HG03280 (cell line): ENCODE measurements around the gene MARCHF7.
"Not testable (repeated sequence)": the region's sequence is repeated elsewhere in the genome, so short reads cannot be mapped to it uniquely, and the experiment has no call there.

Experiments used
- ATAC-seq: cut with Tn5 transposase; IDR thresholded peaks from one replicate; pipeline ENCODE4 v1.9.1; 2021; ENCODE audit warnings: mild to moderate bottlenecking, moderate library complexity; ENCODE audit not compliant: unreplicated experiment

MARCHF7 gene

DNA sequence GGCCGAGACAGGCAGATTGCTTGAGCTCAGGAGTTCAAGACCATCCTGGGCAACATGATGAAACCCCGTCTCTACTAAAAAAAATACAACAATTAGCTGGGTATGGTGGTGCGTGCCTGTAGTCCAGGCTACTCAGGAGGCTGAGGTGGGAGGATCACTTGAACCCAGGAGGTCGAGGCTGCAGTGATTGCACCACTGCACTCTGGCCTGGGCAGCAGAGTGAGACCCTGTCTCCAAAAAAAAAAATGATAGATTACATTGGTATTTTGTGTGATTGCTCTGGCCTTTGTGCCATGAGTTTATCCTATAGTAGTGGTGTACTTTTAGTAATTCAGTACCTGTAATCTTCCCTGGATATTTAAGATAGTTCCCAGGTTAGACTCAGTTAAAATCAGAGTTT is 4.1 kb downstream of the MARCHF7 start:
- ATAC-seq: not testable (repeated sequence)

- no peak for ATAC-seq
These were observed 4.6 kb downstream of the MARCHF7 start for GRCh38 chr2:159716857-159717256.

DNA sequence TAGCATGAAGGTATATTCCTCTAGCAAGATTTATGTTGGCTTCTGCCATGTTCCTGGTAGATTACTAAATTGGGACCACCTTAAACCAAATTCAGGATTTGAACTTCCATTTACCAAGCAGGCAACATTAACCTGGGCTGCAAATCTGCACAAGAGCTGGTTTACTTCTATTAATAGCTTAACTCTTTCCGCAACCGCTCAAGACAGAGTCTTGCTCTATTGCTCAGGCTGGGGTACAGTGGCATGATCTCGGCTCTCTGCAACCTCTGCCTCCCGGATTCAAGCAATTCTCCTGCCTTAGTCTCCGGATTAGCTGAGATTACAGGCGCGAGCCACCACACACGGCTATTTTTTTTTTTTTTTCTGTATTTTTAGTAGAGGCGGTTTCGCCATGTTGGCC is 8.4 kb downstream of the MARCHF7 start:
- ATAC-seq: no peak

DNA sequence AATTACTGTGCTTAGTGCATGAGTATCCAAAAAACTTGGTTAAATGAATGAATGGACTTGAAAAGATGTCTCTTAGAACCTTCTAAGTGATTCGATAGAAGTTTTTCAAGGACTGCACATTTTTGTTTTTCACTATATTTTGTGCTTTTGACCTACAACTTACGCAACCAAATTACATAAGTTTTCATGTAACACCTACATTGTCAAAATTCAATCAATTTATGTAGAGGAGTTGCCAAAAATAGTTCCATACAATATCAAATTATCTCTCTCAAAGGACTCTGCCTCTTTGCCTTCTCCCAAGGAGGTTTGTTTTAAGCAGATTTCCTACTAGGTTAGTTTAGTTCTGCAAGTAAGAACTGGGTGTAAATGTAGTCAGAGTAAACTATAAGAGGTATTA is 10.3 kb downstream of the MARCHF7 start:
- no peak for ATAC-seq

DNA sequence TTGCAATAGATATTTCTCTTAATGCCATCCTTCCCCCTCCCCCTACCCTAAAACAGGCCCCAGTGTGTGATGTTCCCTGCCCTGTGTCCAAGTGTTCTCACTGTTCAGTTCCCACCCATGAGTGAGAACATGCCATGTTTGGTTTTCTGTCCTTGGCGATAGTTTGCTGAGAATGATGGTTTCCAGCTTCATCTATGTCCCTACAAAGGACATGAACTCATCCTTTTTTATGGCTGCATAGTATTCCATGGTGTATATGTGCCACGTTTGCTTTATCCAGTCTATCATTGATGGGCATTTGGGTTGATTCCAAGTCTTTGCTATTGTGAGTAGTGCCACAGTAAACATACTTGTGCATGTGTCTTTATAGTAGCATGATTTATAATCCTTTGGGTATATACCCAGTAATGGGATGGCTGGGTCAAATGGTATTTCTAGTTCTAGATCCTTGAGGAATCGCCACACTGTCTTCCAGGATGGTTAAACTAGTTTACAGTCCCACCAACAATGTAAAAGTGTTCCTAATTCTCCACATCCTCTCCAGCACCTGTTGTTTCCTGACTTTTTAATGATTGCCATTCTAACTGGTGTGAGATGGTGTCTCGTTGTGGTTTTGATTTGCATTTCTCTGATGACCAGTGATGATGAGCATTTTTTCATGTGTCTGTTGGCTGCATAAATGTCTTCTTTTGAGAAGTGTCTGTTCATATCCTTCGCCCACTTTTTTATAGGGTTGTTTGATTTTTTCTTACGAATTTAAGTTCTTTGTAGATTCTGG is 12.7 kb downstream of the MARCHF7 start:
- not testable (repeated sequence) for ATAC-seq

DNA sequence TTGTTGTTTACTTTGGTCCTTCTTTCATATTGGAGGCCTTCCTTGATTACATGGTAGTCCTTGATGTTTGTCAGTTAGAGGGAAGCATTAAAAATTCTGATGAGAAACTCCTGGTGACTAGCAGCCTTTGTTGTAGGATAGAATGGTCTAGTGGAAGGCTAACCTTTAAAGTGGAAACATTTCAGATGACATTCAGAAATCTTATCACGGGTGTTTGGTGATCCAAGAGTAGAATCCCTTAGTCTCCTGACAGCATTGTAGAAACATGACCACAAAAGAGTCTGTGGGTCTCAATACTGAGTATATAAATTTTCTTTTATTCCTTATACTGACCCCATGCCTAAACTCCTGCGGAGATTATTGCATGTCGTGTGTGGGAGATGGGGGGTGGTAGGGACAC is 13.4 kb downstream of the MARCHF7 start:
- ATAC-seq: no peak

GRCh38 chr2:159728629-159729028 is 16.3 kb downstream of the MARCHF7 start:
- no peak for ATAC-seq

GRCh38 chr2:159735648-159736047 is 23.3 kb downstream of the MARCHF7 start:
- ATAC-seq: no peak

- no peak for ATAC-seq
These were observed 23.7 kb downstream of the MARCHF7 start for GRCh38 chr2:159736048-159736447.

DNA sequence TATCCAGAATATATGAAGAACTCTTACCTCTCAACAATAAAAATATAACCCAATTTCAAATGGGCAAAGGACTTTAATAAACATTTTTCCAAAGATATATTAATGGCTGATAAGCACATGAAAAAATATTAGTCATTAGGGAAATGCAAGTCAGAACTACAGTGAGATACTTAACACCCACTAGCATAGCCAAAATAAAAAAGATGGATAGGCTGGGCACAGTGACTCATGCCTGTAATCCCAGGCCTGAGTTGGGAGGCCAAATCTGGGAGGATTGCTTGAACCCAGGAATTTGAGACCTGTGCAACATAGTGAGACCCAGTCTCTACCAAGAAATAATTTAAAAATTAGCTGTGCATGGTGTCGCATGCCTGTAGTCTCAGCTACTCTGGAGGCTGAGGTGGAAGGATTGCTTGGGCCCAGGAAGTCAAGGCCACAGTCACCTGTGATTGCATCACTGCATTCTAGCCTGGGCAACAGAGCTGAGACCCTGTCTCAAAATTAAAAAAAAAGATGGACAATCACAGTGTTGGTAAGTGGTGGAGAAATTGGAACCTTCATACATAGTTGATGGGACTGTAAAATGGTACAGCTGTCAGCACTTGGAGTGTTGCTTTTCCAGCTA is 25.1 kb downstream of the MARCHF7 start:
- ATAC-seq: no peak

DNA sequence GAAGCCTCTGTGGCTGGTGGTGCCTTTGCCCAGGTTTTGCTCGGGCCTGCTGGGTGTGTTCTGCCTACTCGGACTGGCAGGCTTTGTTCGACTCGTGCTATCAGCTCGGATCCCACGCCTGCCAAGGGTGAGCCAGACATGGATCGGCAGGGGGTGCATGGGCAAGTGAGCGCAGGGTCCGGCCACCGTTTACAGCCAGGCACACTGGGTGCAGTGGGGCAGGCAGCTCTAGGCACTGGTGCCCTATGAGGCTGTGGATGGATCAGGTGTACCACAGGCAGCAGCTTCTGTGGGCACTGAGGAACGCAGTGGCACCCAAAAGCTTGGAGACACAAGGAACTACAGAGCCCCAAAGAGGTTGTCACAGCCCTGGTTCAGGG is 25.6 kb downstream of the MARCHF7 start:
- ATAC-seq: no peak

DNA sequence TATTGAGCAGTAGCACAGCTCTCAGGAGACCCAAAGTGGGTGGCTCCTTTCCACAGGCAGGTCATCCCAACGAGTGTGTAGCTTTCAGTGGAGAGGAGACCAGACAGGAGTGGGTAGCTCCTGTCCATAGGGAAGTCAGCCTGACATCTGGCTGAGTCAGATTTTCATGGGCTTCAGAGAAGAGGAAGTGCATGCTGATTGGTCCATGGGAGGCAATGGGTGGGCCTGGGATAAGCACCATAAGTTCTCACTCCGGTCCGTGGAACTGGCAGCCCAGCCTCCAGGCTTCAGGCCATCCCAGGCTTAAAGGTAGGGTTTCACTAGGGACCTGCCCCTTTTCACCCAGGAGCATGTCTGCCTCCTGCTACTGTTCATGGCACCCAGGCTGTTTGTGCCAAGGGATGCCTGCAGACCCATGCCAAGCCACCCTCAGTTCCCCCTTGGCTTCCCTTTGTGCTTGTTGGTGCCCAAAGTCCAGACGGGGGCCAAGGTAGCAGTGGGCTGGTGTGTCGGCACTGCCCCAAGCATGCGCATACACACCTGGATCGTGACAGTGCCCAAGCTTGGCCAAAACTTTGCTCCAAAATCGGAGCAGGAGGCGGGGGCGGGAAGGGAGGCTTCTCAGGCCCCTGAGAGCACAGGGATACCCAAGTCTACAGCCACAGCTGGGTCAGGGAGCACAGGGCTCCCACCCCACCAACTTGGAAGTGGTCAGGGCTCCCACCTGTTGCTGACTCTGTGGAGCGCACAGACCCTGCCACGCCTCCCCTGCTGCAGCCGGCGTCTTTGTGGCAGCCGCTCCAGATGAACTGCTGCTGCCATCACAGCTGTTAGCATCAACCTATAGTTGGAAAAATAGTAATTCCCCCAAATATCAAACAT is 26.4 kb downstream of the MARCHF7 start:
- no peak for ATAC-seq

- ATAC-seq: no peak
These were observed 30.5 kb downstream of the MARCHF7 start for GRCh38 chr2:159742846-159743245.

DNA sequence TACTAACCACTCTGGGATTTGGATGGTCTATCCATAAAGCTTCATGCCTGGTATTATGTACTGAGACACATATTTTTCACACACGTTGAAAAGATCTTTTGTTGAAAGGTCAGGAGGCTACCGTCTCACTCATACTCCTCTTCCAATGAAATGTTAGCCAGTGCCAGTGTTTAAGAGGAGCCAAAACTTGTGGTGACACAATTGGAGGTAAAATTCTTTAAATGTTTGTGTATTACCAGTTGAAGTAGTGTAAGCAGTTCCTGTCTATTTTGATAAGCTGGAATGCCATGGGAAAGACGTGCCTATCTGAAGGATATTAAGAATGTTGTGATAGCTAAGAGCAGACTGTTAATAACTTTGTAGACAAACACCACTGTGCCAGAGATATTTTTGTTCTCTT is 32.1 kb downstream of the MARCHF7 start:
- ATAC-seq: no peak

GRCh38 chr2:159745237-159745636 is 32.9 kb downstream of the MARCHF7 start:
- ATAC-seq: not testable (repeated sequence)

GRCh38 chr2:159748089-159748488 is 35.8 kb downstream of the MARCHF7 start:
- no peak for ATAC-seq

GRCh38 chr2:159750873-159751272 is 38.6 kb downstream of the MARCHF7 start:
- no peak for ATAC-seq

- no peak for ATAC-seq
These were observed 41.5 kb downstream of the MARCHF7 start for GRCh38 chr2:159753797-159754196.

GRCh38 chr2:159755014-159755413 is 42.7 kb downstream of the MARCHF7 start:
- no peak for ATAC-seq

DNA sequence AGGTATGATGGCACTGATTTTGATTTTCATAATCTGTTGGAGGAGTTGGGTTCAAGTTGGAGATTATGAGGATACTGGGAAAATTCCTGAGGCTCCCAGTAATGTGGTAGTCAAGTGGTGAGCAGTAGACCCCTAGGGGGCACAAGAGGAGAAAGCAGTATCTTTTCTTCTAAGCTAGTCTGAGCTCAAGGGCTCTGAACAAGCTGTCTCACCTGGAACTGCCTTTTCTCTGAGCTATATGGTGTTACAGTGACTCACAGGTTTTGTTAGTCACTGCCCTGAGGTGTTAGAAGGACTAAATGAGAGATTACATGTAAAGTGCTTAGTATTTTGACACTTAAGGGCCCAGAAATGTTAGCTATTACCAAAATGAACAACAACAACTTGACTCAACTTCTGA is 43.5 kb downstream of the MARCHF7 start:
- no peak for ATAC-seq

DNA sequence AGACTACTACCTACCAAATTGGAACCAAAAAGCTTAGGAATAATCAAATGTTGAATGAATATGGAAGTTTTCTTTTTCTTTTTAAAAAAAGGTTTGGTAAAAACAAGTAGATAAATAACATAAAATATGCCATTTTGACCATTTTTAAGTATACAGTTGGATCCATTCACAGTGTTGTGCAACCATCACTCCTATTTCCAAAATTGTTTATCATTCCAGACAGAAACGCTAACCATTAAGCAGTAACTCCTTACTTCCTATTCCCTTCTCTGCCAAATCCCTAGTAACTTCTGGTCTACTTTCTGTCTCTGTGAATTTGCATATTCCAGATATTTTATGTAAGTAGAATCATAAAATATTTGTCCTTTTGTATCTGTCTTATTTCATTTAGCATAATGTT is 45.9 kb downstream of the MARCHF7 start:
- no peak for ATAC-seq

DNA sequence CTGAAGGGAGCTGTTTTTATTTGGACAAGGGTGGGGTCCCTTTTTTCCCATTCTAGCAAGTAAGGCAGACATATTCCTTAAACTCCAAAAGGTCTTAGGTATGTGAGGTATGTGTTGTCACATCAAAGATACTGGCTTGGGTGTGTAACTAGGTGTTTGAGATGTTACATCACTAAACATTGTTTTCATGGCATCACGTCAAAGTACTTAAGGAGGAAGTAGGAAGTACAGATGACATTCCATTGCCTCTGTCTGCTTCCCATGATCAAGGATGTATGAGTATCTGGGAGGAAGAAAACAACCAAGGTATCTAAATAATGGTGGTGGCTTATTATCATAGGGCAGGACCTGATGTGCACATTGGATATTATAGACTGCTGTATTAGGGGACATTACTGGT is 46.4 kb downstream of the MARCHF7 start:
- no peak for ATAC-seq
